ENCODE results near the gene ZNF580. TPM values are rescaled to one million over a fixed set of nuclear protein-coding genes. Genes with fewer than 3 reads are reported as not detected.

Gene ZNF580
- total and polyA plus RNA-seq, 9 of the 15 experiments (the other 6 are each of a cell fraction or from before 2014, with no cell fraction given): 2.3 to 47.4 (median 6.0) TPM

- TF ChIP-seq E2F8 (IDR thresholded peaks at IDR 0.05; ENCODE audit: low read depth, partially characterized antibody) (peak; percentile 65), ZNF583 (CRISPR knock-in tag; IDR thresholded peaks at IDR 0.05) (no peak), DIDO1 (tag; IDR thresholded peaks at IDR 0.05; ENCODE audit: low read depth) (peak; percentile 92), GABPB1 (CRISPR knock-in tag; IDR thresholded peaks at IDR 0.05) (peak; percentile 95), THAP7 (CRISPR knock-in tag; IDR thresholded peaks at IDR 0.05) (peak; percentile 88; the same call in 1 of the 2 replicates), IRF2 (CRISPR knock-in tag; IDR thresholded peaks at IDR 0.05) (no peak), ZBTB7A (IDR thresholded peaks at IDR 0.05; ENCODE audit: borderline replicate concordance, control insufficient read depth, low read depth, low read length) (peak; percentile 77), NFIC (IDR thresholded peaks at IDR 0.05) (0 out of 2 replicates have a peak, but pooled peaks have one; percentile 25), ELF2 (CRISPR knock-in tag; IDR thresholded peaks at IDR 0.05) (0 out of 2 replicates have a peak, but pooled peaks have one; percentile 31), MBD2 (IDR thresholded peaks at IDR 0.05; ENCODE audit: borderline replicate concordance, low read depth) (peak; percentile 65; the same call in 1 of the 2 replicates), BHLHE40 (IDR thresholded peaks at IDR 0.05; ENCODE audit: low read length) (peak; percentile 39; the same call in 1 of the 2 replicates), SMARCA5 (IDR thresholded peaks at IDR 0.05) (peak; percentile 71; the same call in 1 of the 2 replicates), ID3 (CRISPR knock-in tag; IDR thresholded peaks at IDR 0.05) (no peak), ID3 (tag; IDR thresholded peaks at IDR 0.05) (no peak), ZNF277 (CRISPR knock-in tag; IDR thresholded peaks at IDR 0.05; ENCODE audit: borderline replicate concordance) (no peak), ETV5 (CRISPR knock-in tag; IDR thresholded peaks at IDR 0.05; ENCODE audit: low read depth) (peak; percentile 48; the same call in 1 of the 2 replicates), POLR2AphosphoS2 (IDR thresholded peaks at IDR 0.05; ENCODE audit: low read length) (peak; percentile 90; the same call in 1 of the 2 replicates), ZNF76 (CRISPR knock-in tag; IDR thresholded peaks at IDR 0.05; ENCODE audit: borderline replicate concordance) (no peak), SREBF2 (CRISPR knock-in tag; IDR thresholded peaks at IDR 0.05) (no peak), NCOR1 (IDR thresholded peaks at IDR 0.05) (0 out of 2 replicates have a peak, but pooled peaks have one; percentile 16), FOXP1 (CRISPR knock-in tag; IDR thresholded peaks at IDR 0.05) (peak; percentile 65; the same call in 1 of the 2 replicates), CREB1 (IDR thresholded peaks at IDR 0.05) (peak; percentile 9; the same call in 1 of the 2 replicates), CREB1 (CRISPR knock-in tag; IDR thresholded peaks at IDR 0.05) (no peak)
Measured at GRCh38 chr19:55643003-55643886, 2.4 kb downstream of the ZNF580 start, which contains the start of gene ZNF581 (continued).
